Esophagus mucosa (tissue), 1 donor: ENCODE measurements around the gene CCRL2. TPM values are rescaled to one million over a fixed set of nuclear protein-coding genes. Genes with fewer than 3 reads are reported as not detected.

ENCODE experiments used
- total RNA-seq: library from RNA; stranded (reverse); gene quantifications from one replicate; pipeline ENCODE4 v1.2.4, GENCODE V29; 2023
- donor health status: DM: yes; HTN: yes; CAD: no.

CCRL2 gene
- total RNA-seq, 1 donor from 2014 or later = 0.24 TPM

Other genes with a start within 250 kb of the CCRL2 start
- gene CCR1, start 198.9 kb upstream of the CCRL2 start, total RNA-seq = 0.52 TPM
- not detected for gene CCR3, start 164.8 kb upstream of the CCRL2 start, total RNA-seq
- 0.48 TPM for gene CCR2, start 53.1 kb upstream of the CCRL2 start, total RNA-seq
- gene CCR5, start 36.3 kb upstream of the CCRL2 start, total RNA-seq = 0.28 TPM
- gene LTF, start 57.6 kb downstream of the CCRL2 start, total RNA-seq = 108 TPM
- not detected for gene RTP3, start 90.7 kb downstream of the CCRL2 start, total RNA-seq
- 0.28 TPM for gene LRRC2, start 159.0 kb downstream of the CCRL2 start, total RNA-seq
- gene FAM240A, start 205.3 kb downstream of the CCRL2 start, total RNA-seq = not detected